Measurements from ENCODE around the gene TAB3.
A peak's percentile ranks its signal among the peaks of the same experiment; 100 is the strongest.

TAB3 gene

GRCh38 chrX:30889147-30890140, at the start of gene TAB3:
Gene TAB3 (minus strand): TSS chrX:30889254. CDS start chrX:30859588, 29,666 bp downstream.
- DNase-seq (ENCODE audit: low read depth, low spot score) = peak; percentile 97

GRCh38 chrX:30938295-30938694, 49.2 kb upstream of the TAB3 start:
- no peak for DNase-seq (ENCODE audit: low read depth, low spot score)

- peak; percentile 42 for DNase-seq (ENCODE audit: low read depth, low spot score)
Observed at GRCh38 chrX:30935985-30936384, 46.9 kb upstream of the TAB3 start.

- no peak for DNase-seq (ENCODE audit: low read depth, low spot score)
Observed at GRCh38 chrX:30931920-30932319, 42.9 kb upstream of the TAB3 start.

GRCh38 chrX:30930679-30931078, 41.6 kb upstream of the TAB3 start:
- DNase-seq (ENCODE audit: low read depth, low spot score) = no peak

- DNase-seq (ENCODE audit: low read depth, low spot score) = no peak
Observed at GRCh38 chrX:30930143-30930542, 41.1 kb upstream of the TAB3 start.

GRCh38 chrX:30920271-30920670, 31.2 kb upstream of the TAB3 start:
- DNase-seq (ENCODE audit: low read depth, low spot score) = peak; percentile 28

- DNase-seq (ENCODE audit: low read depth, low spot score) = no peak
Observed at GRCh38 chrX:30918480-30918879, 29.4 kb upstream of the TAB3 start.

- no peak for DNase-seq (ENCODE audit: low read depth, low spot score)
Observed at GRCh38 chrX:30913492-30913891, 24.4 kb upstream of the TAB3 start.

GRCh38 chrX:30910124-30910860, 21.2 kb upstream of the TAB3 start:
- DNase-seq (ENCODE audit: low read depth, low spot score) = peak; percentile 55

- DNase-seq (ENCODE audit: low read depth, low spot score) = peak; percentile 86
Observed at GRCh38 chrX:30906726-30907125, 17.7 kb upstream of the TAB3 start.

- DNase-seq (ENCODE audit: low read depth, low spot score) = no peak
Observed at GRCh38 chrX:30905321-30905720, 16.3 kb upstream of the TAB3 start.

- no peak for DNase-seq (ENCODE audit: low read depth, low spot score)
Observed at GRCh38 chrX:30904632-30905031, 15.6 kb upstream of the TAB3 start.

- DNase-seq (ENCODE audit: low read depth, low spot score) = no peak
Observed at GRCh38 chrX:30904186-30904585, 15.1 kb upstream of the TAB3 start.

GRCh38 chrX:30900227-30900626, 11.2 kb upstream of the TAB3 start:
- DNase-seq (ENCODE audit: low read depth, low spot score) = peak; percentile 45

GRCh38 chrX:30898886-30899285, 9.8 kb upstream of the TAB3 start:
- no peak for DNase-seq (ENCODE audit: low read depth, low spot score)

GRCh38 chrX:30895370-30895769, 6.3 kb upstream of the TAB3 start:
- no peak for DNase-seq (ENCODE audit: low read depth, low spot score)

GRCh38 chrX:30893206-30893605, 4.2 kb upstream of the TAB3 start:
- DNase-seq (ENCODE audit: low read depth, low spot score) = peak; percentile 54

GRCh38 chrX:30892591-30892990, 3.5 kb upstream of the TAB3 start:
- DNase-seq (ENCODE audit: low read depth, low spot score) = no peak

GRCh38 chrX:30888526-30889146, 418 bp downstream of the TAB3 start:
- DNase-seq (ENCODE audit: low read depth, low spot score) = peak; percentile 33

GRCh38 chrX:30887721-30888120, 1.3 kb downstream of the TAB3 start:
- no peak for DNase-seq (ENCODE audit: low read depth, low spot score)

GRCh38 chrX:30887288-30887687, 1.8 kb downstream of the TAB3 start:
- DNase-seq (ENCODE audit: low read depth, low spot score) = no peak

All from astrocyte of the hippocampus (primary cell).